GM21737 (cell line): ENCODE data around the gene ANO9.
"Not testable (repeated sequence)": the region's sequence is repeated elsewhere in the genome, so short reads cannot be mapped to it uniquely, and the experiment has no call there.

Source experiments
- ATAC-seq: cut with Tn5 transposase; IDR thresholded peaks from one replicate; pipeline ENCODE4 v1.9.1; 2021; ENCODE audit warnings: mild to moderate bottlenecking, moderate library complexity; ENCODE audit not compliant: unreplicated experiment

The ANO9 gene

GRCh38 chr11:417652-418342, 24.0 kb downstream of the ANO9 start:
- ATAC-seq = no peak

GRCh38 chr11:416757-417621, 24.8 kb downstream of the ANO9 start:
- no peak for ATAC-seq

- no peak for ATAC-seq
Measured at GRCh38 chr11:416051-416756, 25.6 kb downstream of the ANO9 start.

DNA sequence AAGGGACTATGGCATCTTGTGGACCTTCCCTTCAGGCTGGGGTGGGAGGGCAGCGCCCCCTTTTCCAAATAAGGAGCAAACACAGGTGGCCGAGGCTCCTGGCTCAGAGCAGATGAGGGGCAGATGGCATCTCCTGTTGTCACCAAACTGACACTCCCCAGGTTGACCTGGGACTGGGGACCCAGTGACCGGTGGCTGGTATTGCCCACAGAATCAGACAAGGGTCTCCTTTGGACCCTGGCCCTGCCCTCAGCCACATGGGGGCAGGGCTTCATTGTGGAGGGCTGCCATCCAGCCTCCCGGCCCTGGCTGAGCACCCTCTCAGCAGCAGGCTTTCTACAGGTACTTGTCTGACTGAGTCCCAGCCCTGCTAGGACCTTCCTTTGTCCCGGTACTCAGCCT, 26.2 kb downstream of the ANO9 start:
- ATAC-seq = no peak

GRCh38 chr11:414318-414857, 27.4 kb downstream of the ANO9 start:
- ATAC-seq = no peak

GRCh38 chr11:413120-414081, 28.4 kb downstream of the ANO9 start:
- no peak for ATAC-seq

DNA sequence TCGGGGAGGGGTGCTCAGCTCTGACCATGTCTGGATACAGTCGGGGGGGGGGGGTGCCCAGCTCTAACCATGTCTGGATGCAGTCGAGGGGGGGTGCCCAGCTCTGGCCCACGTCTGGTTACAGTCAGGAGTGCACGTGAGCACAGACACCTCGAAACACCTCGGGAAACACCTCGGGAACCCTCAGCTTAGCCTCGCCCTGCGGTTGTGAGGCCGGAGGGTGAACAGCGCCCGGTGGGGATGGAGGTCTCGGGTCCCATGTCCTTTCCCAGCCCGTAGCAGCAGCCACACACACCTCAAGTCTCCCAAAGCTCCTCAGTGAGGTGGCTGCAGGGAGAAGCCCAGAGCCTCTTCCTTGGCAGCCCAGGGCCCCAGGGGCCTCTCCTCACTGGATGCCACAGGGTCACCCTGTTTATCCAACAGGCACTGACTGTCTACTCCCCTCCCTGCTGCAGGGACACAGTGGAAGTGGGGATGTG, 29.1 kb downstream of the ANO9 start:
- no peak for ATAC-seq

DNA sequence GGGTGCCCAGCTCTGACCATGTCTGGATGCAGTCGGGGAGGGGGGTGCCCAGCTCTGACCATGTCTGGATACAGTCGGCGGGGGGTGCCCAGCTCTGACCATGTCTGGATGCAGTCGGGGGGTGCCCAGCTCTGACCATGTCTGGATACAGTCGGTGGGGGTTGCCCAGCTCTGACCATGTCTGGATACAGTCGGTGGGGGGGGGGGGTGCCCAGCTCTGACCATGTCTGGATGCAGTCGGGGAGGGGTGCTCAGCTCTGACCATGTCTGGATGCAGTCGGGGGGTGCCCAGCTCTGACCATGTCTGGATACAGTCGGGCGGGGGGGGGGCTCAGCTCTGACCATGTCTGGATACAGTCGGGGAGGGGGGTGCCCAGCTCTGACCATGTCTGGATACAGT, 30.3 kb downstream of the ANO9 start:
- ATAC-seq = not testable (repeated sequence)

- ATAC-seq = not testable (repeated sequence)
Measured at GRCh38 chr11:410711-411110, 31.1 kb downstream of the ANO9 start.

DNA sequence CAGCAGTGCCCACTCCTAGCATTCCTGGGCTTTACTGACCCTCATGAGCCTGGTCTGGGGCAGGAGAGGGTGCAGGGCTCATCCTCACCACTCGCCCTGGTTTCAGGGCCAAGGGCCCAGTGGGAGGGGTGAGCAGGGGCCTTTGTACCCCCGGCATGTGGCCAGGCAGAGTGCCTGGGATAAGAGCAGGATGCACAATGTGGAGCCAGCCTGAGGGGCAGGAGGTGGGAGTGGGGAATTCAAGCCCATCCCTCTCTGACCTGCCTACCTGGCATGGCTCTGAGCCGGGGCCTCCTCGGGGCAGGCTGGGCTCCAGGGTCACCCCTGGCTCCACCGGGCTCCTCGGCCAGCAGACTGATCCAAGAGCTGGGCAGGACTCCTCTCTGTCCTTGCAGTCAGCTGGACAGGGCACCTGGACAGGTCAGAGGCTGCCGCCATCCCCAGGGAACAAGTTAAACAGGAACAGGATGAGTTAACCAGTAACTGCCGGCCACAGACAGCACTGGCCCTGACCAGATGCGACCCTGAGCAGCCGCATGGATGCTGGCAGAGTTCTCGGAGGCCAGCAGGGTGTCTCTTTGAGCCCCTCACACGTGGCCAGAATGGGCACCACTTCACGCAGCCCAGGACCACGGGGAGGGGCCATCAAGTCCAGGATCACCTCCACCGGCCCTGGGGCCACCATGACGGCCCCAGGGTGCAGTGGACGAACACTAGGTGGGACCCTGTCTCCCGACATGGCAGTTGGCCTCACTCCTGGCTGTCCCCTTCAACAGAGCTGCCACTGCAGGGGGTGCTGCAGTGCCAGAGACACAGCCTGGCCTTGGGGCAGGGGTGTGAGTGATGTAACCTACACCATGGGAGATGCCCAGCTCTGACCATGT, 32.0 kb downstream of the ANO9 start:
- no peak for ATAC-seq

DNA sequence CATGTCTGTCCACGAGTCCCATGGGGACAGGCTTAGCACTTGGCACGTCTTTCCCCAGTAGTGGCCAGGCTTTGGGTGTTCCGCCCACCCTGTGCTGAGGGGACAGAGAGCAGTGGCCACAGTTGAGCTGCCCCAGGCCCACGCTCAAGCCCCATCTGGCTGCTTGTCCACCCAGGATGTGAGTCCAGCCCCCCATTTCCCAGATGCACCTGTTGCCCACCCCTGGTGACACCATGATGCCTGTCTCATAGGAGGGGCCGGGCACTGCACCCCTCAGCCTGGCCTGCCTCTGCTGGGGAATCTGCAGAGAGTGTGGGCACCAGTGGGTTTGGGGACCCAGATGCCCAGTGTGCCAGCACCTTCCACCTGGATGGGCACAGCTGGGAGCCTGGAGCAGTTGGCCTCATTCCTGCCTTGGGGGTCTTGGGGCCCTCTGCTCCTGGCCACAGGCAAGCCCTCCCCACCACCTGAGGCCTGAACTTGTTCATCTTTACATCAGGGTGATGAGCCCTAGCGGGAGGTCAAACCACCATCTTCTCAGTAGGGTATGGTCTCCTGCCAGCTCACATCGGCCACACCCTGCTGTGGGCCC, 32.7 kb downstream of the ANO9 start:
- no peak for ATAC-seq

- no peak for ATAC-seq
Measured at GRCh38 chr11:408154-409007, 33.4 kb downstream of the ANO9 start.

DNA sequence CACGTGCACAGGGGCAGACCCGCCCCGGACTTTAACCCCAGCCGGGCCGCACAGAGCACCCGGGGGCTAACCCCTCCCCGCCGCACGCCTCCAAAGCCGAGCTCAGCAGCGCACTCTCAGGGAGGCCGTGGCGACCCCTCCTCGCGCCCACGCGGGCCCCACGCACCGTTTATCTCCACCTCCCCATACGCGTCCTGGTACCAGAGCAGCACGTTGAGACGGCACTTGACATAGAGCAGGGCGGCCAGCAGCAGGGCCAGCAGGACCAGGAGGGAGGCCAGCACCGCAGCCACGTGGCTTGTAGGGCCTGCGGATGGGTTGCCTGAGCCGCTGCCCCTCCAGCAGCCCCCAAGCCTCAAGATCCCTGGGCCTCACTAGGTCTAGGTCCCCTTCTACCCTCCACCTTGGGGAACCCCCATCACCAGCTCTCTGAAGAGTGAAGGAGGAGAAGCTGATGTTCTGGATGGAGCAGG, 34.1 kb downstream of the ANO9 start:
- no peak for ATAC-seq

- ATAC-seq = peak; percentile 62
Measured at GRCh38 chr11:406796-407650, 34.8 kb downstream of the ANO9 start.

- no peak for ATAC-seq
Measured at GRCh38 chr11:405954-406795, 35.6 kb downstream of the ANO9 start.
